ENCODE results near the gene TMEM119.

TMEM119 gene

GRCh38 chr12:108610856-108611605 lies 13.1 kb upstream of the TMEM119 start:
- TF ChIP-seq CTCF (IDR thresholded peaks at IDR 0.05; ENCODE audit: control insufficient read depth, insufficient read depth, low read depth, low read length, missing control alignments): no peak
- no peak for DNase-seq (ENCODE audit: low read depth)
- no peak overlapping the region for H3K4me3 ChIP-seq (ENCODE audit: control insufficient read depth, low read depth, low read length)

- no peak for TF ChIP-seq CTCF (IDR thresholded peaks at IDR 0.05; ENCODE audit: control insufficient read depth, insufficient read depth, low read depth, low read length, missing control alignments)
- H3K4me3 ChIP-seq (ENCODE audit: control insufficient read depth, low read depth, low read length): no peak overlapping the region
- no peak for DNase-seq (ENCODE audit: low read depth)
Measured at GRCh38 chr12:108610336-108610815, 12.5 kb upstream of the TMEM119 start.

- peak; percentile 80 for DNase-seq (ENCODE audit: low read depth)
- TF ChIP-seq CTCF (IDR thresholded peaks at IDR 0.05; ENCODE audit: control insufficient read depth, insufficient read depth, low read depth, low read length, missing control alignments): no peak
- no peak overlapping the region for H3K4me3 ChIP-seq (ENCODE audit: control insufficient read depth, low read depth, low read length)
Measured at GRCh38 chr12:108609537-108610335, 11.9 kb upstream of the TMEM119 start.

GRCh38 chr12:108608616-108609015 lies 10.7 kb upstream of the TMEM119 start:
- no peak for TF ChIP-seq CTCF (IDR thresholded peaks at IDR 0.05; ENCODE audit: control insufficient read depth, insufficient read depth, low read depth, low read length, missing control alignments)
- DNase-seq (ENCODE audit: low read depth): no peak
- no peak overlapping the region for H3K4me3 ChIP-seq (ENCODE audit: control insufficient read depth, low read depth, low read length)

GRCh38 chr12:108607981-108608600 lies 10.2 kb upstream of the TMEM119 start:
- no peak for DNase-seq (ENCODE audit: low read depth)
- no peak overlapping the region for H3K4me3 ChIP-seq (ENCODE audit: control insufficient read depth, low read depth, low read length)
- no peak for TF ChIP-seq CTCF (IDR thresholded peaks at IDR 0.05; ENCODE audit: control insufficient read depth, insufficient read depth, low read depth, low read length, missing control alignments)

GRCh38 chr12:108606492-108606891 lies 8.6 kb upstream of the TMEM119 start:
- no peak overlapping the region for H3K4me3 ChIP-seq (ENCODE audit: control insufficient read depth, low read depth, low read length)
- DNase-seq (ENCODE audit: low read depth): no peak
- TF ChIP-seq CTCF (IDR thresholded peaks at IDR 0.05; ENCODE audit: control insufficient read depth, insufficient read depth, low read depth, low read length, missing control alignments): no peak

All from AG09309 (cell line).